HG03196 (cell line): ENCODE measurements around the gene TTYH1.
"Not testable (repeated sequence)": the region's sequence is repeated elsewhere in the genome, so short reads cannot be mapped to it uniquely, and the experiment has no call there.

Experiments used
- ATAC-seq: cut with Tn5 transposase; IDR thresholded peaks from one replicate; pipeline ENCODE4 v1.9.1; 2021; ENCODE audit not compliant: unreplicated experiment

TTYH1 gene

DNA sequence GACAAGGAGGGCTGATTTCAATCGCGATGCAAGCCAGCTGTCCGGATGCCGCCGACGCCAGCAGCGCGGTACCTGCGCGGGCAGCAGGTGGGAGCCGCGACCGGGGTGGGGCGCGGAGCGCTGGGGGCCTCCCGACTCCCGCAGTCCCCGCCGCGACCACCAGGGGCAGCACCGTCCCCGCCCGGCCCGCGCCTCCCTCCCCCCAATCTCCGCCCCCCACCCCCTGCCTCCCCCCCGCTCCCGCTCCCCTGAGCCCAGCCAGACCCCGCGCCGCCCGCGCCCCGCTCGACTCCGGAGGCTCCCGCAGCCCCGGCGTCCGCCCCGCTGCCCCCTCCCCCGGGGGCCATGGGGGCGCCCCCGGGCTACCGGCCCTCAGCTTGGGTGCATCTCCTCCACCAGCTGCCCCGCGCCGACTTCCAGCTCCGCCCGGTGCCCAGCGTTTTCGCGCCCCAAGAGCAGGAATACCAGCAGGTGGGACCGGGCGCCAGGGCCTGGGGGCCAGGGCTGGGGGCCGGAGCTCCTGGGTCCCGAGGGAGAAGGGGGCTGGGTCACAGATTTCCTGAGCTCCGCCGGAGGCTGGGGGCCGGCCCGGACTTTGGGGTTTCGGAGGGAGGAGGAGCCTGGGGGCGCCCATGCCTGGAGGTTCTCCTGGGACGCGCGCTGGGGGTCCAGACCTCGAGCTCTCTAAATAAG is at the start of gene TTYH1:
TTYH1 (plus strand) TSS at position 257 of the 693 bp plus-strand sequence; CDS start at position 346, 89 bp downstream.
- ATAC-seq = no peak

GRCh38 chr19:54365798-54366197 is 49.5 kb upstream of the TTYH1 start:
- ATAC-seq = not testable (repeated sequence)

- no peak for ATAC-seq
These were observed 48.5 kb upstream of the TTYH1 start for GRCh38 chr19:54366811-54367210.

DNA sequence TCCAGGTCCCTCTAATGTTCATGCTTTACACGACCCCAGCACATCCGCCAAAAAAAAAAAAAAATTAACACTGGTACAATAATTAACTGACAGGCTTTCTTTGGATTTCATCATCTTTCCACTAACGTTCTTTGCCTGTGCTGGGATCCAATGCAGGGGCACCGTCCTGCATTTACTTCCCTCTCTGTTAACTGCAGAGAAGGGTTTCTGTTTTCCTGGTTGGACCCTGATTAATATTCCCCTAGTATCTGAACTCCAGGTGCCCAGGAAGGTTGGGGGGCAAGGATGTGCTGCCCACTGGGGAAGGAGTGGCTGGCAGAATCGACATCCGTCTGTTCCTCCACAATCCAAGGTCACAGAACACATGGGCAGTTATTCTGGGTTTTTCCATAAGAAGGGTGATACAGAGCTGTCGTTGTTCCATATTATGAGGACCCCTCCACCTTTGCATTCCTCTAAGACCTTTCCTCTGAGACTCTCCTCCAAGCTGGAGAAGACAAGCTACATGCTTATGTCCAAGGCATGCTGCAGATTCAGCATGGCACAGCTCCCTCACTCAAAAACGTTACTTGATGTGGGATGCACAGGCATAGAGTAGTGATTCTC is 46.1 kb upstream of the TTYH1 start:
- no peak for ATAC-seq

- not testable (repeated sequence) for ATAC-seq
These were observed 45.4 kb upstream of the TTYH1 start for GRCh38 chr19:54369688-54370433.

GRCh38 chr19:54370434-54370796 is 44.8 kb upstream of the TTYH1 start:
- ATAC-seq = not testable (repeated sequence)

DNA sequence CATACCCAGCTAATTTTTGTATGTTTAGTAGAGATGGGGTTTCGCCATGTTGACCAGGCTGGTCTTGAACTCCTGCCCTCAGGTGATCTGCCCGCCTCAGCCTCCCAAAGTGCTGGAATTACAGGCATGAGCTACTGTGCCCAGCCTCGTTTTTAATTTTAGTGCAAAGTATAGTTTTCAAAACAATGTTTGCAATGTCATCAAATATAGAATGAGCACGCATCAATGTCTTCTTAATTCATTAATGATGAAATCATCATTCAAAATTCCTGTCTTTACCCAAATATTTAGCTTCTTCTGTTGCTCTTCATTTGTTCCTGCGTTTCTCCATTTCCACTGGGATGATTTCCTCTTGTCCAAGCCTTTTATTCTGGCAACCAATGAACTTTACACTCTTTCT is 43.8 kb upstream of the TTYH1 start:
- ATAC-seq = not testable (repeated sequence)

DNA sequence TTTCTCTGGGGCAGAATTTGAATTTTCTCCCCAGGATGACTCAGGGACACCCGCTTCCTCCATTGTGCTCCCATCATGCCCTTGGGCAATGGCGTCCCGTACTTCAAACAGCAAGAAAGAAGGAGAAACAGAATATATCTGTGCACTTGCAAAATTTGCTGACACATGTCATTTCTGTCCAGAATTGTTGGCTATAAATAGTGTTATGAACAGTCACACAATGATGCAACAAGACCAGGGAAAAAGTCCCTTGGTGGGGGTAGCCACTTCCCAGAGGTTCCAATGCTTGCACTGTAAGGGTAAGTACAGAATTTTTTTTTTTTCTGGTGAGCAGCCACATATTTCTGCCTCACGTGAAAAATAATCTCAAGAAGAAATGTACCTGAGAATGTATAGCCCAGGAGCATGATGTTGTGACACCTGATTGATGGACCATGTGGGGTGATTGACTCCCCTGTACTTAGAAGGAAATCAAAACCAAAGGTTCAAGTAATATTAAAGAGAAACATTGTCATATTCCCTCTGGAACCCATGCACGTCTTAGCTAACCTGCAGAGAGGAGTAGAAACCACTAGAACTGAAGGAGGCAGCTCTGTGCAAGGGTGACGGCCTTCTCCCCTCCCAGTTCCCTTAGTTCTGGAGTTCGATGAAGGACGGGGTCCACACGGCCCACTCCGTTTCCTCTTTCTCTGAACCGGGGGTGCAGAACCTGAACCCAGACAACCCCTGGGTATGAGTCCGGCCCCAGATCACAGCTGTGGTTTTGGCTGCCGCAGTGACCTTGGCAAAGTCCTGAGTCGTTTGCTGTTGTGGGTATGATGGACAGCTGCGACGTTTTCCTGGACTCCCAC is 41.3 kb upstream of the TTYH1 start:
- ATAC-seq = no peak

DNA sequence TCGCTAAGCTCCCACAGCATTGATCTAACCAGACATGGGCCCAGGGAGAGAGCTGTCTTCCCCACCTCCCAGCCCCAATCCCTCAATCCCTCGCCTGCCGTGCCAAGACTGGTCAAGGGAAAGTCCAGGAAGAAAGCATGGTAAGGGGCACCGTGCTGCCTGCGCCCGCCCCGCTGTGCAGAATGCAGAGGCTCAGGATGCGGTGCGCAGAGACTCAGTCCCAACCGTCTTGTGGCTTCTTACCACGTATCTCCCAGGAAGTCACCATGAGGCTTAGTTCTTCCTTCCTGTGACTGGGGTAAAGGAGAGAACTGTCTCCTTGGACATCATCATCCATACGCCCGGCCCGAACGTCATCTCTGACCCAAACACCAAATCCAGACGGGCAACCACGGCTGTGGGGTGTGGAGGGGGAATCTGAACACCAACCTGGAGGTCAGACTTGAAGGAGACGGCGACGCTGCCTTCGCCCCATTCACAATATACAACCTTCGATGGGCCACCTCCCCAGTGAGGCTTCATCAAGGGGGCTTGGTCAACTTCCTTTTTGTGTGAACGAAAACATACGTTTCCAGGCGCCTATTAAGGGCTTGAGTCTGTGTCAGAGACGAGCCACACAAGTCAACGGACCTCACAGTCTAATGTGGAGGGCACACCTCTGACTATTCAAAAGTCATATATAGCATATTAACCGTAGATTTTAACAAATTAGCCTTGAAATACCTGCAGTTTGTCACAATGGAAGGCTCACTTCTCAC is 39.9 kb upstream of the TTYH1 start:
- ATAC-seq = not testable (repeated sequence)

DNA sequence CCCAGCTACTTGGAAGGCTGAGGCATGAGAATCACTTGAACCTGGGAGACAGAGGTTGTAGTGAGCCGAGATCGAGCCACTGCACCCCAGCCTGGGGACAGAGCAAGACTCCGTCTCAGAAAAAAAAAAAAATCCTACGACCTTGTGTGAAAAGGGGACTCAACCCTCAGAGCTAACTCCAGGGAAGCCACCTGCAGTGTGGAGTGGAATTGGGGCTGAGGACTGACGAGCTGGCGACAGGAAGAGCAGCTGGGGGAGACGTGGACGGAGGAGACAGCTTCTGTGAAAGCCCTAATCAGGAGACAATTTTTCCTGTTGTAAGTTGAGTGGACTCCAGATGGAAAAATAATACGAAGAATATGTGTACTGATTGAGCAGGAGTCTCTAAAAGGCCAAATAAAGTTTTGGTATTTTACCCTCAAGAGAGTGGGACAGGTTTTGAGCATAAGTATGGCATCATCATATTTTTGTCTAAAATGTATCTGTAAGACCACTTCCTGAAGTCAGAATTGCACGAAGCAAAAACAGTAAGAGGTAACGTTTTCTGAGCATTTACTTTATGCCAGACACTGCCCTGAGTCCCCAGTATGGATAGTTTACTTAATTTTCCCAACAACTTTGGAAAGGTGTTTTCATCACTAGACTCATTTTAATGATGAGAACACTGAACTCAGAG is 38.5 kb upstream of the TTYH1 start:
- ATAC-seq = no peak

GRCh38 chr19:54379187-54379678 is 36.0 kb upstream of the TTYH1 start:
- ATAC-seq = no peak

GRCh38 chr19:54380897-54381296 is 34.4 kb upstream of the TTYH1 start:
- ATAC-seq = no peak

DNA sequence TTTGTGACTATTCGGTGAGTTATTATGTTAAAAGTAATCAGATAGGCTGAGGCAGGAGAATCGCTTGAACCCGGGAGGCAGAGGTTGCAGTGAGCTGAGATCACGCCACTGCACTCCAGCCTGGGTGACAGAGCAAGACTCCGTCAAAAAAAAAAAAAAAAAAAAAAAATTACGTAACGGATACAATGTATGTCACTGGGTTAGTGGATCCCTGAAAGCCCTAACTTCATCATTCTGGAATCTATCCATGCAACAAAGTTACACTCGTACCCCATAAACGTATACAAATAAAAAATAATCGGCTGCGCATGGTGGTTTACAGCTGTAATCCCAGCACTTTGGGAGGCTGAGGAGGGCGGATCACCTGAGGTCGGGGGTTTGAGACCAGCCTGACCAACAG is 33.2 kb upstream of the TTYH1 start:
- ATAC-seq = not testable (repeated sequence)

GRCh38 chr19:54383330-54383729 is 31.9 kb upstream of the TTYH1 start:
- ATAC-seq = no peak

DNA sequence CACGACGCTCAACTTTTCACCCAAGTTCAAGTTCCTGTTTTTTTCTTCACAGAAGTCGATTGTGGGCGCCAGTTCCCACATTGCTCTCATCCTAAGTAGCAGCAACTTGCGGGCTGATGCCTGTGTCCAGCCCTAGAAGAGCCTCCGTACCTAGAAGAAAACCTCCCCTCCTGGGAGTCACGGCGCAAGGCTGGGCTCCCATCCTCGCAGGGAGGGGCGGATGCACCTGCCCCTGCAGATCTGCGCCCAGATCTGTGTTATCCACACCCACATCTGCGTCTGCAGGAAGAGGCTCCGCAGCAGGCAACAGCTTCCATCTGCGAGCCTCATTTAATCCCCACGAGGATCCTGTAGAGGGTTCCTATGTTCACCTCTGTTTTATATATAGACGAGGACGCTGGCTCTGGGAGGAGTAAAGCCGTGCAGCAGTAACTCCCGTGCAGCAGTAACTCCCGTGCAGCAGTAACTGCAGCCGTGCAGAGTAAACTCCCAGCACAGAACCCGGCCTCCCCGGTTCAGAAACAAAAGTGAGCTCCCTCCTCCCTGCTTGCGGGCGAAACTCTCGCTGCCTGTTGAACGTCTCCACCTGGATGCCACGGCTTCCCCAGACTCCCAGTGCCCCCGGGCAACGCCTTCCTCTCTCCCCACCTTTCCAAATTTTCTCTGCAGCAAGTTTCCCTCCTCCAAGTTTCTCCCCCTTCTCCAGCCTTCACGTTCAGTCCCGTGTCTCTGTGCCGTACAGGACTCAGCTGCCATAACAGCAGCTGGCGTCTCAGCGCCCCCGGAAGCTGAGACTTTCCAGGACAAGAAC is 27.1 kb upstream of the TTYH1 start:
- ATAC-seq = no peak

DNA sequence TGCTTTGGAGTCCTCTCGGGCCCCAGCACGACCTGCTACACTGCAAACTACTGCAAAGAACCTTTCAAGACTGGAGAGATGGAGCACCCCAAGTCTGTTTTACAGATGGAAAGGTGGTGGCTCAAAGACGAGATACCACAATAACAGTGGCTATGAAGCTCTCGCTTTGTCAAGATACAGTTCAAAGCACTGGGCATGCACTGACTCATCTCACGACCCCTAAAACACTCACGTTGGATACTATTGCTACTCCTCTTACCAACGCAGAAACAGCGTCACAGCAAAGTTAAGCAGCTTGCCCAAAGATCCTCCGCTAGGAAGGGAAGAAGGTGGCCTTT is 26.5 kb upstream of the TTYH1 start:
- ATAC-seq = no peak

- ATAC-seq = no peak
These were observed 25.7 kb upstream of the TTYH1 start for GRCh38 chr19:54389553-54389952.

DNA sequence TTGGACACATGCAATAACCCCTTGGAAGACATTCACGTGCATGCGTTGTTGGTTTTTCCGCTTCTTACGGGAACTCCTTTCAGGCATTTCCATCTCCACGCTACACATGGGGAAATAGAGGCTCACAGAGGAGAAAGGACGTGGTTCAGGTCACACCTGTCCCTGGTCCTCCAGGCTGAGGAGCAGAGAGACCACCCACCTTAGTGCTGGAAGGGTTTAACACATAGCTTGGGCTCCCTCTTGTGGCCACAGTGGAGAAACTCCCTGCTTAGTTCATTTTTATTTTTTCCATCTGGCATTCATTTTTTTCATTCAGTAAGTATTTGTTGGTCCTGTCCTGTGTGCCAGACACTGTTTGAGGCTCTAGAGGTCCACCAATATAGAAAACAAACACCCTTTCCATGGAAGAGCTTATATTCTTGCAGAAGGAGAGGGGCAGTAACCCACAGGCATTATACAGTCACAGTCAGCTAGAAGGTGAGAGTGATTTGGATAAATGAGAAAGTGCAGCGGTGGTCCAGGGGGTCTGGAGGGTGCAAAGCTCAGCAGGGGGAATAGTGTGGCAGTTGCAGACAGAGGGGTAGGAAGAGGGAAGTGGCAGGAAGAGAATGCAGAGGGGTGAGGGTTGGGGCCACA is 24.2 kb upstream of the TTYH1 start:
- ATAC-seq = no peak
